ENCODE measurements around the gene TSPAN14. TPM values are rescaled to one million over a fixed set of nuclear protein-coding genes. Genes with fewer than 3 reads are reported as not detected.

TSPAN14 gene
- total RNA-seq, 4 donors from 2014 or later = 103 to 168 (median 131) TPM

- no peak for DNase-seq (ENCODE audit: low spot score in 2 of 2)
- intact Hi-C loops (cut with DNase I; ENCODE audit: low total_unique reads) = no loop called here
- H3K4me3 ChIP-seq (ENCODE audit: low read depth, poor library complexity, severe bottlenecking) = no peak overlapping the region
- no peak for TF ChIP-seq POLR2A (IDR thresholded peaks at IDR 0.05)
- TF ChIP-seq CTCF (IDR thresholded peaks at IDR 0.05) = no peak
- 78 to 89% methylated on average over 7 of the region's 7 CpGs for WGBS, 2 donors
These were observed 126.7 kb downstream of the TSPAN14 start for GRCh38 chr10:80580638-80581468.

GRCh38 chr10:80581469-80581835 lies 127.3 kb downstream of the TSPAN14 start:
- no peak overlapping the region for H3K4me3 ChIP-seq (ENCODE audit: low read depth, poor library complexity, severe bottlenecking)
- 67 to 83% methylated on average over 5 of the region's 5 CpGs for WGBS, 2 donors
- intact Hi-C loops (cut with DNase I; ENCODE audit: low total_unique reads) = no loop called here
- no peak for TF ChIP-seq POLR2A (IDR thresholded peaks at IDR 0.05)
- no peak for TF ChIP-seq CTCF (IDR thresholded peaks at IDR 0.05)
- DNase-seq (ENCODE audit: low spot score in 2 of 2) = no peak

GRCh38 chr10:80582286-80582960 lies 128.3 kb downstream of the TSPAN14 start:
- intact Hi-C loops (cut with DNase I; ENCODE audit: low total_unique reads) = no loop called here
- H3K4me3 ChIP-seq (ENCODE audit: low read depth, poor library complexity, severe bottlenecking) = no peak overlapping the region
- WGBS, 2 donors = 61 to 67% methylated on average over 3 of the region's 3 CpGs
- DNase-seq (ENCODE audit: low spot score in 2 of 2) = no peak
- TF ChIP-seq CTCF (IDR thresholded peaks at IDR 0.05) (no peak), POLR2A (IDR thresholded peaks at IDR 0.05) (no peak)

Other genes with a start within 250 kb of the TSPAN14 start
- 100 to 1,000 TPM in 2 of 4 donors, 10 to 100 TPM in 2; 68.4 to 109 (median 100) TPM for gene ANXA11, start 248.8 kb upstream of the TSPAN14 start, total RNA-seq
- 10 to 100 TPM in 1 of 4 donors, 1 to 10 TPM in 3; 4.6 to 12.1 (median 6.6) TPM for gene MAT1A, start 164.7 kb upstream of the TSPAN14 start, total RNA-seq
- not detected for gene DYDC1, start 97.6 kb upstream of the TSPAN14 start, total RNA-seq
- under 1 TPM in 1 of 4 donors, not detected in 3; 0.42 TPM for gene DYDC2, start 97.5 kb upstream of the TSPAN14 start, total RNA-seq
- 100 to 1,000 TPM in 1 of 4 donors, 10 to 100 TPM in 3; 65.1 to 106 (median 89.0) TPM for gene PRXL2A, start 45.8 kb upstream of the TSPAN14 start, total RNA-seq
- under 1 TPM in 1 of 4 donors, not detected in 3; 0.13 TPM for gene SH2D4B, start 83.6 kb downstream of the TSPAN14 start, total RNA-seq

Measured in lower leg skin (tissue), 4 donors.